Sigmoid colon (tissue), 7 donors: ENCODE results near the gene CASZ1. TPM values are rescaled to one million over a fixed set of nuclear protein-coding genes. Genes with fewer than 3 reads are reported as not detected.

Source experiments
- DNase-seq: peaks from one replicate; pipeline ENCODE4 v3.0.0-alpha.2; 2019
- H3K27ac ChIP-seq, 4 donors: fragments of 200-600 bp; sonication (generic); one replicate each; pipeline ENCODE4 v1.5.1; 2016 to 2019; ENCODE audit warnings: mild to moderate bottlenecking in 1 of 4
- H3K27me3 ChIP-seq, 3 donors: fragments of 200-600 bp; sonication (generic); one replicate each; pipeline ENCODE4 v1.5.1; 2019; ENCODE audit warnings: mild to moderate bottlenecking in 1 of 3
- H3K36me3 ChIP-seq, 4 donors: fragments of 200-600 bp; sonication (generic); one replicate each; pipeline ENCODE4 v1.5.1; 2016 to 2019
- H3K4me1 ChIP-seq, 4 donors: fragments of 200-600 bp; sonication (generic); one replicate each; pipeline ENCODE4 v1.5.1; 2017 to 2019
- H3K4me3 ChIP-seq, 4 donors: fragments of 200-600 bp; sonication (generic); one replicate each; pipeline ENCODE4 v1.5.1; 2017 to 2019; ENCODE audit warnings: mild to moderate bottlenecking in 2 of 4, moderate library complexity in 1 of 4
- H3K9me3 ChIP-seq, 4 donors: fragments of 200-600 bp in 3 of 4; sonication (generic) in 3 of 4; one replicate each; pipeline versions ENCODE4 v1.5.1 to v1.6.1; 2013 to 2019
- CTCF ChIP-seq, 4 experiments: fragments of 450-650 bp in 3 of 4; fragments of 200-600 bp in 1 of 4; IDR thresholded peaks; one replicate each; pipeline ENCODE4 v1.5.1; 2016 to 2019; ENCODE audit warnings: antibody characterized with exemption in 4 of 4, mild to moderate bottlenecking in 3 of 4, moderate library complexity in 2 of 4
- EP300 ChIP-seq, 4 donors: sonication (generic); formaldehyde crosslinking; IDR thresholded peaks; one replicate each; pipeline ENCODE4 v1.6.1; 2017; ENCODE audit warnings: antibody characterized with exemption in 4 of 4
- POLR2A ChIP-seq, 2 donors: fragments of 450-650 bp; IDR thresholded peaks; one replicate each; pipeline ENCODE4 v1.6.1; 2016; ENCODE audit warnings: antibody characterized with exemption in 2 of 2, mild to moderate bottlenecking in 2 of 2, moderate library complexity in 2 of 2
- POLR2AphosphoS5 ChIP-seq, 4 donors: sonication (generic); formaldehyde crosslinking; IDR thresholded peaks; one replicate each; pipeline ENCODE4 v1.6.1; 2017; ENCODE audit warnings: antibody characterized with exemption in 4 of 4
- WGBS, 2 donors: extraction: QIAGEN DNeasy Blood & Tissue Kit; methylation state at CpG; one replicate each; pipeline ENCODE4 v1.1.7; 2013; 5-methylcytosine and 5-hydroxymethylcytosine counted together
- intact Hi-C: fragments of 100-400 bp; cut with DNase I; formaldehyde crosslinking; loops from one replicate; pipeline ENCODE4 v1.15.1; 2023
- polyA plus RNA-seq, 3 donors: library from polyadenylated mRNA; stranded (reverse); fragments of 200-250 nt; gene quantifications; one replicate each; pipeline ENCODE4 v1.2.3, GENCODE V29; 2013
- total RNA-seq, 4 donors: library from RNA; depleted of rRNA; stranded (reverse); fragments of >200 nt; gene quantifications; one replicate each; pipeline ENCODE4 v1.1.0, GENCODE V29; 2016
- donor health status: healthy with polysubstance abuse.
- donor health status: Bipolar disorder and iron deficiency.
- donor health status: healthy.

CASZ1 gene
- total and polyA plus RNA-seq, 7 donors, result 4.2 to 47.9 (median 23.6) TPM

- DNase-seq, result no peak
- TF ChIP-seq EP300 (IDR thresholded peaks at IDR 0.05) (no peak), POLR2A (IDR thresholded peaks at IDR 0.05) (no peak), POLR2AphosphoS5 (IDR thresholded peaks at IDR 0.05) (peak in 2 of 4 donors; percentile 22 to 34), CTCF (IDR thresholded peaks at IDR 0.05) (no peak)
- intact Hi-C loops, result loop anchor here (5.0 kb wide), 1 partner anchor 118 kb away; the partner anchor contains the start of gene CASZ1
- Histone ChIP-seq H3K36me3 (no peaks in the 10 kb centered on the region), H3K4me3 (peak overlapping the region in 3 of 4 donors; percentile 6 to 13 (median 13)), H3K9me3 (no peaks in the 10 kb centered on the region), H3K27ac (peak overlapping the region; percentile 87 to 98 (median 96)), H3K4me1 (peaks cover 4 to 100% (median 100%) of the 10 kb centered on the region in 4 donors), H3K27me3 (no peaks in the 10 kb centered on the region)
- 48 to 49% methylated on average over 9 of the region's 9 CpGs for WGBS, 2 donors
Observed at GRCh38 chr1:10679496-10680220, 116.8 kb downstream of the CASZ1 start.

- peaks cover 4 to 100% (median 100%) of the 10 kb centered on the region in 4 donors for H3K4me1 ChIP-seq
- no peak for DNase-seq
- no peaks in the 10 kb centered on the region for H3K27me3 ChIP-seq
- peak overlapping the region in 1 of 4 donors; percentile 13 for H3K4me3 ChIP-seq
- TF ChIP-seq POLR2A (IDR thresholded peaks at IDR 0.05), result no peak
- TF ChIP-seq CTCF (IDR thresholded peaks at IDR 0.05), result no peak
- TF ChIP-seq EP300 (IDR thresholded peaks at IDR 0.05), result no peak
- WGBS, 2 donors, result 93 to 95% methylated on average over 11 of the region's 11 CpGs
- no peaks in the 10 kb centered on the region for H3K36me3 ChIP-seq
- H3K27ac ChIP-seq, result peak overlapping the region; percentile 87 to 98 (median 96)
- H3K9me3 ChIP-seq, result no peaks in the 10 kb centered on the region
- intact Hi-C loops, result no loop called here
Observed at GRCh38 chr1:10678852-10679251, 117.6 kb downstream of the CASZ1 start.

GRCh38 chr1:10678402-10678801 lies 118.0 kb downstream of the CASZ1 start:
- Histone ChIP-seq H3K4me3 (peak overlapping the region in 1 of 4 donors; percentile 13), H3K36me3 (no peaks in the 10 kb centered on the region), H3K27ac (peak overlapping the region; percentile 69 to 98 (median 96)), H3K4me1 (peaks cover 4 to 100% (median 100%) of the 10 kb centered on the region in 4 donors), H3K27me3 (no peaks in the 10 kb centered on the region), H3K9me3 (no peaks in the 10 kb centered on the region)
- 89 to 92% methylated on average over 23 of the region's 23 CpGs for WGBS, 2 donors
- intact Hi-C loops, result no loop called here
- DNase-seq, result no peak
- no peak for TF ChIP-seq POLR2A (IDR thresholded peaks at IDR 0.05)
- TF ChIP-seq CTCF (IDR thresholded peaks at IDR 0.05), result no peak
- TF ChIP-seq EP300 (IDR thresholded peaks at IDR 0.05), result no peak
- no peak for TF ChIP-seq POLR2AphosphoS5 (IDR thresholded peaks at IDR 0.05)

GRCh38 chr1:10677491-10678391 lies 118.7 kb downstream of the CASZ1 start:
- TF ChIP-seq POLR2AphosphoS5 (IDR thresholded peaks at IDR 0.05), result no peak
- no peak for TF ChIP-seq POLR2A (IDR thresholded peaks at IDR 0.05)
- no peak for TF ChIP-seq CTCF (IDR thresholded peaks at IDR 0.05)
- TF ChIP-seq EP300 (IDR thresholded peaks at IDR 0.05), result no peak
- Histone ChIP-seq H3K27ac (peak overlapping the region; percentile 69 to 98 (median 96)), H3K27me3 (no peaks in the 10 kb centered on the region), H3K4me1 (peaks cover 4 to 100% (median 100%) of the 10 kb centered on the region in 4 donors), H3K4me3 (peak overlapping the region in 2 of 4 donors; percentile 9), H3K36me3 (no peaks in the 10 kb centered on the region), H3K9me3 (no peaks in the 10 kb centered on the region)
- intact Hi-C loops, result no loop called here
- 64 to 81% methylated on average over 27 of the region's 27 CpGs for WGBS, 2 donors
- DNase-seq, result peak; percentile 90
